Neuronal stem cell (in vitro differentiated cells): ENCODE results near the gene PLCXD3.

Source experiments
- DNase-seq: peaks from one replicate; pipeline ENCODE4 v3.0.0-alpha.2; 2013; ENCODE audit warnings: low spot score
- H2AFZ ChIP-seq: one replicate; pipeline ENCODE4 v1.6.1; 2013; ENCODE audit warnings: mild to moderate bottlenecking, low read length, inconsistent platforms
- H2AK5ac ChIP-seq: 2 replicates; pipeline ENCODE4 v1.6.1; 2013; ENCODE audit warnings: low read depth, mild to moderate bottlenecking, inconsistent platforms, low read length, moderate library complexity, mixed read lengths
- H2BK120ac ChIP-seq: 2 replicates; pipeline ENCODE4 v1.6.1; 2013; ENCODE audit warnings: low read depth, mild to moderate bottlenecking, inconsistent platforms, low read length, moderate library complexity, mixed read lengths
- H2BK12ac ChIP-seq: one replicate; pipeline ENCODE4 v1.6.1; 2013; ENCODE audit warnings: low read length, inconsistent platforms
- H2BK15ac ChIP-seq: 2 replicates; pipeline ENCODE4 v1.6.1; 2013; ENCODE audit warnings: mild to moderate bottlenecking, low read length, inconsistent platforms, mixed read lengths
- H2BK5ac ChIP-seq: one replicate; pipeline ENCODE4 v1.6.1; 2013; ENCODE audit warnings: inconsistent platforms, mild to moderate bottlenecking, low read length, moderate library complexity
- H3K14ac ChIP-seq: one replicate; pipeline ENCODE4 v1.6.1; 2013; ENCODE audit warnings: low read length, inconsistent platforms
- H3K18ac ChIP-seq: 2 replicates; pipeline ENCODE4 v1.6.1; 2013; ENCODE audit warnings: low read length, inconsistent platforms
- H3K23ac ChIP-seq: 2 replicates; pipeline ENCODE4 v1.6.1; 2013; ENCODE audit warnings: low read depth, mild to moderate bottlenecking, mixed read lengths, low read length, inconsistent platforms; ENCODE audit not compliant: poor library complexity
- H3K27ac ChIP-seq: replicated peaks from 3 replicates; pipeline ENCODE4 v1.5.1; 2013; ENCODE audit warnings: low read length, inconsistent platforms
- H3K27me3 ChIP-seq, 3 experiments: 2 replicates each; pipeline ENCODE4 v1.6.1; 2013; ENCODE audit warnings: low read length in 3 of 3, mild to moderate bottlenecking in 2 of 3, inconsistent platforms in 1 of 3, low read depth in 1 of 3, mixed read lengths in 1 of 3, moderate library complexity in 1 of 3; ENCODE audit not compliant: control insufficient read depth in 3 of 3, insufficient read depth in 3 of 3
- H3K36me3 ChIP-seq, 2 donors: replicated peaks in 1 of 2; 2 replicates each; pipeline ENCODE4 v1.6.1; 2013; ENCODE audit warnings: low read length in 2 of 2; ENCODE audit not compliant: control insufficient read depth in 2 of 2, insufficient read depth in 2 of 2
- H3K4ac ChIP-seq: 2 replicates; pipeline ENCODE4 v1.6.1; 2013; ENCODE audit warnings: inconsistent platforms, mild to moderate bottlenecking, low read length, moderate library complexity
- H3K4me1 ChIP-seq, 2 donors: 1 replicate in 1 of 2; 2 replicates in 1 of 2; pipeline ENCODE4 v1.6.1; 2013; ENCODE audit warnings: low read length in 2 of 2, low read depth in 1 of 2; ENCODE audit not compliant: control insufficient read depth in 2 of 2, insufficient read depth in 1 of 2
- H3K4me2 ChIP-seq: one replicate; pipeline ENCODE4 v1.6.1; 2013; ENCODE audit warnings: mild to moderate bottlenecking, low read length, inconsistent platforms; ENCODE audit not compliant: insufficient read depth, poor library complexity, severe bottlenecking
- H3K4me3 ChIP-seq, 2 donors: 2 replicates each; pipeline ENCODE4 v1.5.1; 2013; ENCODE audit warnings: low read length in 2 of 2, mild to moderate bottlenecking in 2 of 2, inconsistent platforms in 1 of 2, moderate library complexity in 1 of 2
- H3K79me1 ChIP-seq: one replicate; pipeline ENCODE4 v1.6.1; 2013; ENCODE audit warnings: low read depth, mild to moderate bottlenecking, inconsistent platforms, low read length, moderate library complexity
- H3K9ac ChIP-seq: one replicate; pipeline ENCODE4 v1.6.1; 2013; ENCODE audit warnings: mild to moderate bottlenecking, low read depth, low read length, inconsistent platforms; ENCODE audit not compliant: poor library complexity
- H3K9me3 ChIP-seq, 2 donors: replicated peaks in 1 of 2; 2 replicates each; pipeline versions ENCODE3 to v1.6.1; 2013; ENCODE audit warnings: low read length in 2 of 2, mild to moderate bottlenecking in 2 of 2, inconsistent platforms in 1 of 2, low read depth in 1 of 2, mixed read lengths in 1 of 2, moderate library complexity in 1 of 2; ENCODE audit not compliant: control insufficient read depth in 2 of 2, insufficient read depth in 1 of 2
- H4K8ac ChIP-seq: one replicate; pipeline ENCODE4 v1.6.1; 2013; ENCODE audit warnings: low read depth, mild to moderate bottlenecking, inconsistent platforms, low read length, moderate library complexity
- H4K91ac ChIP-seq: one replicate; pipeline ENCODE4 v1.6.1; 2013; ENCODE audit warnings: low read length, low read depth, mild to moderate bottlenecking, inconsistent platforms; ENCODE audit not compliant: poor library complexity
- WGBS, 2 donors: extraction: QIAGEN DNeasy Blood & Tissue Kit; methylation state at CpG; one replicate each; pipeline ENCODE4 v1.1.7; 2013; ENCODE audit warnings: missing lambda C conversion rate in 2 of 2, mixed read lengths in 1 of 2; ENCODE audit not compliant: insufficient read length in 2 of 2, insufficient replicate concordance in 1 of 2; ENCODE audit errors: extremely low coverage in 2 of 2; 5-methylcytosine and 5-hydroxymethylcytosine counted together

The PLCXD3 gene

GRCh38 chr5:41425736-41426135, 84.7 kb downstream of the PLCXD3 start:
- Histone ChIP-seq H3K9me3 (no peaks in the 10 kb centered on the region), H3K4me2 (no peak overlapping the region), H3K23ac (no peak overlapping the region), H3K4me3 (no peak overlapping the region), H2AFZ (no peak overlapping the region), H4K91ac (no peak overlapping the region), H3K79me1 (no peaks in the 10 kb centered on the region), H2BK12ac (no peak overlapping the region), H2BK5ac (no peak overlapping the region), H2BK120ac (no peak overlapping the region), H2AK5ac (no peak overlapping the region), H3K18ac (no peak overlapping the region), H3K4ac (no peak overlapping the region), H3K36me3 (no peaks in the 10 kb centered on the region), H3K9ac (no peak overlapping the region), H3K14ac (no peak overlapping the region), H2BK15ac (no peak overlapping the region), H3K4me1 (no peaks in the 10 kb centered on the region), H4K8ac (no peak overlapping the region), H3K27ac (no peak overlapping the region), H3K27me3 (no peaks in the 10 kb centered on the region)
- no peak for DNase-seq
- WGBS, 2 donors: no CpG with 5 or more reads among the region's 3 CpGs

GRCh38 chr5:41420492-41421067, 89.8 kb downstream of the PLCXD3 start:
- Histone ChIP-seq H3K36me3 (no peaks in the 10 kb centered on the region), H3K18ac (no peak overlapping the region), H2BK15ac (no peak overlapping the region), H3K9me3 (no peaks in the 10 kb centered on the region), H3K9ac (no peak overlapping the region), H2BK120ac (no peak overlapping the region), H3K4me3 (no peak overlapping the region), H3K79me1 (no peaks in the 10 kb centered on the region), H3K27me3 (no peaks in the 10 kb centered on the region), H3K23ac (no peak overlapping the region), H2BK5ac (no peak overlapping the region), H3K4me1 (peaks cover 0 to 3% of the 10 kb centered on the region in 2 donors), H2BK12ac (no peak overlapping the region), H3K27ac (no peak overlapping the region), H4K8ac (no peak overlapping the region), H4K91ac (no peak overlapping the region), H3K14ac (no peak overlapping the region), H3K4ac (no peak overlapping the region), H2AFZ (no peak overlapping the region), H3K4me2 (no peak overlapping the region), H2AK5ac (no peak overlapping the region)
- no peak for DNase-seq
- WGBS, 2 donors: no CpG with 5 or more reads among the region's 3 CpGs

GRCh38 chr5:41418220-41419031, 92.0 kb downstream of the PLCXD3 start:
- no peak overlapping the region for H3K23ac ChIP-seq
- H3K14ac ChIP-seq: no peak overlapping the region
- no CpG with 5 or more reads among the region's 2 CpGs for WGBS, 2 donors
- no peak overlapping the region for H2AK5ac ChIP-seq
- H2BK12ac ChIP-seq: no peak overlapping the region
- no peak overlapping the region for H3K9ac ChIP-seq
- no peak overlapping the region for H4K91ac ChIP-seq
- H2BK120ac ChIP-seq: no peak overlapping the region
- H2BK5ac ChIP-seq: no peak overlapping the region
- H3K36me3 ChIP-seq: no peaks in the 10 kb centered on the region
- H3K4me1 ChIP-seq: peaks cover 0 to 3% of the 10 kb centered on the region in 2 donors
- no peak overlapping the region for H4K8ac ChIP-seq
- no peak overlapping the region for H3K4ac ChIP-seq
- H3K79me1 ChIP-seq: no peaks in the 10 kb centered on the region
- no peak overlapping the region for H3K4me2 ChIP-seq
- H3K9me3 ChIP-seq: no peaks in the 10 kb centered on the region
- H3K27me3 ChIP-seq: no peaks in the 10 kb centered on the region
- H3K18ac ChIP-seq: no peak overlapping the region
- DNase-seq: no peak
- H3K4me3 ChIP-seq: no peak overlapping the region
- H3K27ac ChIP-seq: no peak overlapping the region
- H2BK15ac ChIP-seq: no peak overlapping the region
- H2AFZ ChIP-seq: peak overlapping the region; percentile 45

GRCh38 chr5:41416336-41416735, 94.1 kb downstream of the PLCXD3 start:
- no peak overlapping the region for H2BK15ac ChIP-seq
- no peak overlapping the region for H2AK5ac ChIP-seq
- no peak overlapping the region for H2BK5ac ChIP-seq
- no peak overlapping the region for H2BK120ac ChIP-seq
- no peak overlapping the region for H3K23ac ChIP-seq
- H3K79me1 ChIP-seq: no peaks in the 10 kb centered on the region
- H3K4me1 ChIP-seq: peaks cover 0 to 3% of the 10 kb centered on the region in 2 donors
- no peaks in the 10 kb centered on the region for H3K9me3 ChIP-seq
- H3K18ac ChIP-seq: no peak overlapping the region
- no peak overlapping the region for H3K14ac ChIP-seq
- no peak overlapping the region for H4K8ac ChIP-seq
- no peak overlapping the region for H3K27ac ChIP-seq
- H4K91ac ChIP-seq: no peak overlapping the region
- no peak overlapping the region for H3K9ac ChIP-seq
- H3K4ac ChIP-seq: no peak overlapping the region
- WGBS, 2 donors: no CpG with 5 or more reads among the region's 1 CpG
- no peak overlapping the region for H3K4me2 ChIP-seq
- no peak overlapping the region for H2BK12ac ChIP-seq
- no peak for DNase-seq
- H3K27me3 ChIP-seq: no peaks in the 10 kb centered on the region
- H3K4me3 ChIP-seq: no peak overlapping the region
- H3K36me3 ChIP-seq: no peaks in the 10 kb centered on the region
- H2AFZ ChIP-seq: no peak overlapping the region
